Astrocyte of the spinal cord (primary cell): ENCODE measurements around the gene LRRC32.

Experiments used
- DNase-seq: peaks from one replicate; pipeline ENCODE4 v3.0.0; 2011; ENCODE audit warnings: low read depth, low spot score
- H3K4me3 ChIP-seq: 2 replicates; pipeline ENCODE4 v1.5.1; 2011; ENCODE audit warnings: low read depth, mild to moderate bottlenecking, low read length, moderate library complexity
- CTCF ChIP-seq: IDR thresholded peaks from 2 replicates; pipeline ENCODE4 v1.5.1; 2012; ENCODE audit warnings: low read depth, mild to moderate bottlenecking, low read length, inconsistent platforms
- in situ Hi-C: cut with HindIII; loops from 2 replicates; pipeline ENCODE4 v1.10.0; 2017; ENCODE audit warnings: low sequenced_read_pairs

LRRC32 gene

GRCh38 chr11:76693806-76694205 is 23.3 kb upstream of the LRRC32 start:
- no peak overlapping the region for H3K4me3 ChIP-seq
- in situ Hi-C loops, result no loop called here
- DNase-seq, result no peak
- no peak for TF ChIP-seq CTCF

- DNase-seq, result no peak
- no peak for TF ChIP-seq CTCF
- in situ Hi-C loops, result no loop called here
- H3K4me3 ChIP-seq, result no peak overlapping the region
These were observed 22.4 kb upstream of the LRRC32 start for GRCh38 chr11:76692956-76693355.

GRCh38 chr11:76691655-76692054 is 21.1 kb upstream of the LRRC32 start:
- no peak for DNase-seq
- in situ Hi-C loops, result no loop called here
- H3K4me3 ChIP-seq, result no peak overlapping the region
- TF ChIP-seq CTCF, result no peak

GRCh38 chr11:76690736-76691135 is 20.2 kb upstream of the LRRC32 start:
- H3K4me3 ChIP-seq, result no peak overlapping the region
- in situ Hi-C loops, result no loop called here
- DNase-seq, result no peak
- no peak for TF ChIP-seq CTCF

GRCh38 chr11:76689313-76690260 is 19.0 kb upstream of the LRRC32 start:
- in situ Hi-C loops, result no loop called here

GRCh38 chr11:76688146-76688545 is 17.6 kb upstream of the LRRC32 start:
- in situ Hi-C loops, result no loop called here
- no peak for DNase-seq
- no peak overlapping the region for H3K4me3 ChIP-seq
- no peak for TF ChIP-seq CTCF

More at GRCh38 chr11:76689313-76690260, 19.0 kb upstream of the LRRC32 start:
- TF ChIP-seq CTCF, result no peak
- no peak overlapping the region for H3K4me3 ChIP-seq
- DNase-seq, result no peak
